Retina (tissue), 1 donor: ENCODE data around the gene ELP5.
"Not testable (repeated sequence)": the region's sequence is repeated elsewhere in the genome, so short reads cannot be mapped to it uniquely, and the experiment has no call there.

ENCODE experiments used
- DNase-seq: peaks from one replicate; pipeline ENCODE4 v3.0.0-alpha.2; 2016

ELP5 gene

GRCh38 chr17:7237266-7237760 lies 14.7 kb upstream of the ELP5 start:
- DNase-seq = peak; percentile 34

DNA sequence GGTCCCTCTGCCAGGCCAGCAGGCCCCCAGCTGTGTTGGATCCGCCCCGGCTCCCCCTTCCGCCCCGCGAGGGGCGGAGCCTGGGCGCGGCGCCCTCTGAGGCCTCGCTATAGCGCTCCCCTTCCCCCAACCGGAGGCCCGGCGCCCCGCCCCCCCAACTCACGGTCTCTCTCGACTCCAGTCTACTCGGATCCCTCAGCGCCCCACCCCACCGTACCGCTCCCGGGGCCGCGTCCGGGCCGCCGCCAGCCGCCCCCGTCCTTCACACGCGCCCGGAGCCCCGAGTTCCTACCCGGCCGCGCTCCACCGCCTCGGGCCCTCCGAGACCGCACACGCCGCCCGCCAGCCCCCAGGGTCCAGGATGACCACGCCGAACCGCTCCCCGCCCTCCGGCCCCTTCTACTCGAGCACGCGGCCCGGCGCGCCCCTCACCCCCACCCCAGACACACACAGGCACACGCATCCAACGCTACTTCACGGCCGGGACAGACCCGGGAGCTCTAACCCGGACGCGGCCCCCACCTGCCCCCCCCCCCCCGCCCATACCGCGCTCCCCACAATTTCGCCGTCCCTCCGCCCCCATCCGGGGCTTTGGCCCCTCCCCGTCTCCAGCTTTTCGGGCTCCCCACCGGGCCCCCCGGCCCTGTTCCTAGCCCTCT lies 14.1 kb upstream of the ELP5 start:
- DNase-seq = no peak

DNA sequence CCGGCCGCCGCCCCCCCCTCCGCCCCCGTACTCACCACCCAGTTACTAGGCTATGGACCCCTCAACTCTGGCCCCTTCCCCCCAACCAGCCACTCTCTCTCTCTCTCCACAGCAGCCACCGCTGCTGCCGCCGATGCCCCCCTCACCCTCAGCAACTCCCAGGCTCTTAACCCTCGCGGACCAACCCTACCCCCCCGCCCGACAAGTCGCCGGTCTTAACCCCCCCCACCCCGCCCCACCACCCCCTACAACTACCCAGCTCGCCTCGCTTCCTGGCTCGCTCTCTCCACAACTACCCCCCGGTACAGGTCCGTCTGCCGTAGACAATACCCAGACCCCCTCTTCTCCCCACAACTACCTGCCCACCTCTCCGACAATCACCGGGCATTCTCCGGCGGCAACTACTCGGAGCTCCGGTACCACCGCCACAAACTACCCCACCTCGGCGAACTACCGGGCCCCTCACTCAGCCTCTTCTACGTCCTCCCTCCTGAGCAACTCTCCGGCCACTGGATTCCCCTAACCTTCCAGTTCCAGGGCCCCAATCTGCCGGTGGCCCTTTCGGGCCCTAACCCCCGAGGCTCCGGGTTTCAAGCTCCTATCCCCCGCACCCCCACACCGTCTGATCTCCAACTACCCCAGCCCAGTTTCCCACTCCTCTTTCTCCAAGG lies 13.5 kb upstream of the ELP5 start:
- peak; percentile 53 for DNase-seq

DNA sequence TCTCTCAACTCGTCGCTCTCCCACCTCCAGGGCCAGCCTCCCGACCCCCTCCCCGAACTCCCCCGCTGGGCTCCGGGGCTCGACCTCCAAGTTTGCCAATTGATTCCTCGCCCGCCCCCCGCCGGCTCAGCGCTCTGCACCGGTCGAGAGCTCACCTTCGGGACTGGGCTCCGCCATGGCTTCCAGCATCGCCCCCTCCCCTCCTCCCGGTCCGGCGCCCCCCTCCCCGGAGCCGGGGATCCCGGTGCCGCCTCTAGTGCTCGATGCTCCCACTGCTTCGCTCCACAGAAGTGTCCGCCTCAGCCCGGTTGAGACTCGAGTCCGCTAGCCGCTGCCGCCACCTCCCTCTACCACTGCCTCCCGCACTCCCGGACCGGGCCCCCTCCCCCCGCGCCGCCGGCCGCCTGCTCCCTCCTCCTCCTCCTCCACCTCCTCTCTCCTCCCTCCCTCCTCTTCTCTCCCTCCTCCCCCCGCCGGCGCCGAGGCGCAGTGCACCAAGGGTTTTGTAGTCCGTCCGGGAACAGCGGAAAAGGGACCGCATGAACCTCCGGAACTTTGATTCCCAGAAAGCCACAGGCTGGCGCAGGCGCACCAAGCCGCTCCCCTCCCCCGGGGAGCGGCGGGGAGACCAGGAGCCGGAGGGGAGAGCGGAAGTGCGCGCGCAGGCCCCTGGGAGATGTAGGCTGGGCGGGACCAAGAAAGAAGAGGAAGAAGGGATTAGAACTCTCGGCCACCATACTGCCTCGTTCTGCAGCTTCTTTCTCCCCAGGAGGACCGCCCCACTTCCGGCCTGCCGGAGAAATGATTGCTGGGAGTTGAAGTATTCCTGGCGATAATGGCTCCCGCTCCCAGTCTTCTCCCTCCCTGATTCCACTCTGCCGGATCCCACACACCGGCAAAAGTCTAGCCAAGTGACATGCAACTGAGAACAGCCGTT lies 12.7 kb upstream of the ELP5 start, which contains the start of gene PHF23:
Gene PHF23 (minus strand): TSS at position 367 of the 937 bp plus-strand sequence. CDS start 178 bp downstream, at position 189.
- DNase-seq = peak; percentile 99

- DNase-seq = no peak
Observed at GRCh38 chr17:7240375-7240774, 11.6 kb upstream of the ELP5 start.

GRCh38 chr17:7241090-7241733 lies 10.8 kb upstream of the ELP5 start:
- no peak for DNase-seq

- peak; percentile 99 for DNase-seq
Observed at GRCh38 chr17:7241783-7242716, 10.0 kb upstream of the ELP5 start, which contains the start of gene GABARAP. TSS of gene GABARAP (minus strand) at chr17:7242449. CDS start at chr17:7242330, 119 bp downstream.

GRCh38 chr17:7242717-7243452 lies 9.1 kb upstream of the ELP5 start:
- DNase-seq = peak; percentile 100

DNA sequence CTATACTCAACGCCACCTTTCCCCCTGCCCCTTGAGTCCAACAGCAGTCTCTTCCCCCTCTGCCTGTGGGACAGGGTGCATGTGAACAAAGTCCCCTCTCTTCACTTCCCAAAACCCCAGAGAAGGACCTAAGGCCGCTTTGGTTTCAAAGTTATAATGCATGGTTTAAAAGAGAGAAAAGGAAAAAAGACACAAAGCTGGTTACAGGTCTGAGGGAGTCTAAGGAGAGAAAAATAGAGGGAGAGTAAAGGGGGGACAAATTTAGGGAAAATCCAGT lies 8.6 kb upstream of the ELP5 start:
- no peak for DNase-seq

- not testable (repeated sequence) for DNase-seq
Observed at GRCh38 chr17:7243838-7244237, 8.2 kb upstream of the ELP5 start.

DNA sequence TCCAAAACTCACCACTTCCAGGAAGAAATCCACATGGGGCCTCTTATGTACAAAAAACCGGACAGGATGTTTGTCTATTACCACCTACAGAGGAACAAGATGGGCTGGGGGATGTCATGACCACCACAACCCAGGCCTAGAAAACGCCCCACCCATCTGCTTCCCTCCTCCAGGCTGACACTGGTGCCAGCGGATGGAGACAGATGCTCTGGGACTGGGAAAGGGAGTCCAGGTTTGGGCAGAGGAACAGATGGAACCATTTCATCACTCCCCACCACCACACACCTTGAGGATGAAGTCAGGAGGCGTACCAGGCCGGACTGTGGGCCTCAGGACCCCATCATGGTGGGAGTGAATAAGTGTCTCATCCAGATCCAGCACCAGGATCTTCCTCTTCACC lies 5.2 kb upstream of the ELP5 start:
- no peak for DNase-seq

DNA sequence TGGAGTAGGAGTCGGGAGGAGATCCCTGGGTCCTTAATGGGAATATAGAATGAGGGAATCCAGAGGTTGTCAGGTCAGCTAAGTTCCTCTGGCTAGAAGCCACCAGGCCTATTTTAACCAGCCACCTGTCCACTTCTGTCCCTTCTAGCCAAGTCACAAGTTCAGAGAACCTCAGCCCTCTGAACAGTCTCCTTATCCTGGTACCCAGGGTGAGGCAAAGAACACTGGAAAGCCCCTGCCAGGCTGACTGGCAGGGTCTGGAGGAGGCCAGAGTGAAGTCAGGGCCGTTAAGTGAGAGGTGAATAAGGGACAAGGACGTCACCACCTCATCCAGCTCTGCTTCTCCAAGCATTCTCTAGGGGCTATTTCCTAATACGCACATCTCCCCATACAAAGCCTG lies 3.2 kb upstream of the ELP5 start:
- DNase-seq = no peak

DNA sequence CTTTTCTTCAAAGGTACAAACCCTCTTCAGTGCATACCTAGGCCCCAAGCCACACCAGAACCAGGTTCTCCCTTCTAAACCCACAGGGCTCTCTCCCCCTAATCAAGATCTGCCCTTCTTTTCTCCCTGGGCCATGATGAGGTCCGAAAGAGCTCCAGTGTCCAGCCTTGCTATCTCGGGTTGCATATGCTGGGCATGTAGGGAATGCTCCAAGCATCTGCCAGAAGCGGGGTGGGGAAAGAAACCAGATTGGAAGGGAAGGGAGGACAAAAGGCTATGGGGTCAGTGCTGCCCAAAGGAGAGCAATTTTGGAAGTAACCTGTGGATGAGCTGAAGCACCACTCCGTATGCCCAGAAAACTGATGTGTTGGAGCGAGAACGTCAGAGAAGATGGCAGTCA lies 2.8 kb upstream of the ELP5 start:
- DNase-seq = no peak

DNA sequence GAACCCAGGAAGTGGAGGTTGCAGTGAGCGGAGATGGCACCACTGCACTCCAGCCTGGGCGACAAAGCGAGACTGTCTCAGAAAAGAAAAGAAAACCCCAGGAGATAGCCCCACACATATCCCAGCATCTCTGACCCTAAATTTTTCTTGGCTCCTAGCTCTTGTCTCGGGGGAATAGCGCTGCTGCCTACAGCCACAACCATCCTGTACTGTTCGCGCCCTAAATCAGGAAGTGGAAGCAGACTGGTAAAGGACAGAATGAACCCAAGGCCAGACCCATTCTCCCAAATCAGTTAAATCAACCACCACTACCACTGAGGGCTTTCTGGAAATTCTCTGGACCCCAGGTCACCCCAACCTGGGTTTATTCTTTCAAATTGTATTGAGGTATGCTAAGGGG lies 2.2 kb upstream of the ELP5 start:
- no peak for DNase-seq

GRCh38 chr17:7250695-7251627 lies 1.1 kb upstream of the ELP5 start:
- DNase-seq = peak; percentile 29

- DNase-seq = peak; percentile 100
Observed at GRCh38 chr17:7251661-7252175, 297 bp upstream of the ELP5 start, which contains the start of gene CTDNEP1. TSS of gene CTDNEP1 (minus strand) at chr17:7251734. CDS start at chr17:7251296, 438 bp downstream.

GRCh38 chr17:7253082-7253481 lies 1.1 kb downstream of the ELP5 start:
- DNase-seq = no peak

- no peak for DNase-seq
Observed at GRCh38 chr17:7254511-7254910, 2.5 kb downstream of the ELP5 start.

- DNase-seq = no peak
Observed at GRCh38 chr17:7256766-7257456, 4.9 kb downstream of the ELP5 start.
